Fibroblast of pulmonary artery (primary cell): ENCODE results near the gene SDC4.

Source experiments
- DNase-seq: peaks from one replicate; pipeline ENCODE4 v3.0.0-alpha.2; 2010; ENCODE audit warnings: low read depth
- H3K4me3 ChIP-seq: replicated peaks from 2 replicates; pipeline ENCODE4 v1.5.1; 2011; ENCODE audit warnings: low read depth, mild to moderate bottlenecking, control low read depth, low read length, moderate library complexity
- CTCF ChIP-seq: IDR thresholded peaks from 2 replicates; pipeline ENCODE4 v1.5.1; 2011; ENCODE audit warnings: mild to moderate bottlenecking, control low read depth, low read length, inconsistent platforms; ENCODE audit errors: missing control alignments

Gene SDC4

GRCh38 chr20:45366192-45366591 is 18.0 kb upstream of the SDC4 start:
- no peak for DNase-seq
- H3K4me3 ChIP-seq, result no peak overlapping the region
- TF ChIP-seq CTCF, result no peak

- TF ChIP-seq CTCF, result no peak
- no peak overlapping the region for H3K4me3 ChIP-seq
- DNase-seq, result no peak
Observed at GRCh38 chr20:45365444-45365970, 17.3 kb upstream of the SDC4 start.

- DNase-seq, result no peak
- no peak for TF ChIP-seq CTCF
- peak overlapping the region; percentile 83 for H3K4me3 ChIP-seq
Observed at GRCh38 chr20:45363611-45364492, 15.6 kb upstream of the SDC4 start.

GRCh38 chr20:45362804-45363610 is 14.8 kb upstream of the SDC4 start, which contains the start of gene SYS1:
SYS1 (plus strand) TSS chr20:45363156; CDS start chr20:45363532, 376 bp downstream.
- TF ChIP-seq CTCF, result peak; percentile 90
- DNase-seq, result peak; percentile 99
- H3K4me3 ChIP-seq, result peak within 1 kb of the TSS; percentile 83

- no peak overlapping the region for H3K4me3 ChIP-seq
- DNase-seq, result no peak
- TF ChIP-seq CTCF, result no peak
Observed at GRCh38 chr20:45361793-45362192, 13.6 kb upstream of the SDC4 start.

GRCh38 chr20:45359406-45360148 is 11.4 kb upstream of the SDC4 start:
- no peak for TF ChIP-seq CTCF
- no peak overlapping the region for H3K4me3 ChIP-seq
- DNase-seq, result peak; percentile 85
